ENCODE results near the gene TRIM2.

Gene TRIM2

GRCh38 chr4:153222707-153223426 is 18.6 kb downstream of the TRIM2 start:
- no peak for DNase-seq (ENCODE audit: low read depth in 2 of 2)

- no peak for DNase-seq (ENCODE audit: low read depth in 2 of 2)
These were observed 19.2 kb downstream of the TRIM2 start for GRCh38 chr4:153223427-153223801.

GRCh38 chr4:153223930-153224329 is 19.7 kb downstream of the TRIM2 start:
- DNase-seq (ENCODE audit: low read depth in 2 of 2): no peak

- DNase-seq (ENCODE audit: low read depth in 2 of 2): no peak
These were observed 20.2 kb downstream of the TRIM2 start for GRCh38 chr4:153224474-153224873.

- no peak for DNase-seq (ENCODE audit: low read depth in 2 of 2)
These were observed 23.3 kb downstream of the TRIM2 start for GRCh38 chr4:153227469-153228075.

- no peak for DNase-seq (ENCODE audit: low read depth in 2 of 2)
These were observed 24.4 kb downstream of the TRIM2 start for GRCh38 chr4:153228512-153229140.

- DNase-seq (ENCODE audit: low read depth in 2 of 2): no peak
These were observed 25.3 kb downstream of the TRIM2 start for GRCh38 chr4:153229545-153229944.

- DNase-seq (ENCODE audit: low read depth in 2 of 2): no peak
These were observed 28.5 kb downstream of the TRIM2 start for GRCh38 chr4:153232768-153233167.

GRCh38 chr4:153233761-153234371 is 29.6 kb downstream of the TRIM2 start:
- no peak for DNase-seq (ENCODE audit: low read depth in 2 of 2)

- DNase-seq (ENCODE audit: low read depth in 2 of 2): no peak
These were observed 30.6 kb downstream of the TRIM2 start for GRCh38 chr4:153234885-153235284.

- DNase-seq (ENCODE audit: low read depth in 2 of 2): no peak
These were observed 34.1 kb downstream of the TRIM2 start for GRCh38 chr4:153238135-153238919.

GRCh38 chr4:153239409-153239808 is 35.2 kb downstream of the TRIM2 start:
- DNase-seq (ENCODE audit: low read depth in 2 of 2): no peak

GRCh38 chr4:153241295-153241694 is 37.1 kb downstream of the TRIM2 start:
- DNase-seq (ENCODE audit: low read depth in 2 of 2): no peak

GRCh38 chr4:153241970-153242838 is 38.0 kb downstream of the TRIM2 start:
- no peak for DNase-seq (ENCODE audit: low read depth in 2 of 2)

GRCh38 chr4:153242839-153243324 is 38.6 kb downstream of the TRIM2 start:
- no peak for DNase-seq (ENCODE audit: low read depth in 2 of 2)

- DNase-seq (ENCODE audit: low read depth in 2 of 2): no peak
These were observed 39.2 kb downstream of the TRIM2 start for GRCh38 chr4:153243468-153243867.

- DNase-seq (ENCODE audit: low read depth in 2 of 2): no peak
These were observed 40.7 kb downstream of the TRIM2 start for GRCh38 chr4:153244969-153245368.

GRCh38 chr4:153245775-153246174 is 41.5 kb downstream of the TRIM2 start:
- no peak for DNase-seq (ENCODE audit: low read depth in 2 of 2)

- DNase-seq (ENCODE audit: low read depth in 2 of 2): no peak
These were observed 42.3 kb downstream of the TRIM2 start for GRCh38 chr4:153246446-153247115.

GRCh38 chr4:153247116-153247490 is 42.9 kb downstream of the TRIM2 start:
- DNase-seq (ENCODE audit: low read depth in 2 of 2): no peak

All from stimulated activated CD8-positive, alpha-beta memory T cell treated with anti-CD3 and anti-CD28 coated beads, Interleukin-15, amount 100 ng/mL, for 48 hours (primary cell).